SK-N-SH (cell line): ENCODE data around the gene RBM4. TPM values are rescaled to one million over a fixed set of nuclear protein-coding genes. Genes with fewer than 3 reads are reported as not detected.

Experiments
- CTCF ChIA-PET: fragments of 300-600, 350-600 bp; formaldehyde crosslinking; extraction: SDS; loops from one replicate; lab custom pipeline; 2021; lab: Yijun Ruan, JAX
- POLR2A ChIA-PET: fragments of 350-600 bp; sonication (Branson Sonifier 250); formaldehyde crosslinking; extraction: SDS; loops from one replicate; lab custom pipeline; 2020; ENCODE audit warnings: antibody characterized with exemption, inconsistent platforms; lab: Yijun Ruan, JAX
- DNase-seq: peaks from one replicate; pipeline ENCODE4 v3.0.0; 2012
- H2AFZ ChIP-seq: fragments of 200-600 bp; sonication (generic); 2 replicates; pipeline ENCODE4 v1.8.1; 2016; ENCODE audit warnings: antibody characterized with exemption, mild to moderate bottlenecking, low read depth
- H3F3A ChIP-seq: fragments of 200-600 bp; sonication (generic); replicated peaks from 2 replicates; pipeline ENCODE3; 2016; ENCODE audit warnings: antibody characterized with exemption, mild to moderate bottlenecking; ENCODE audit not compliant: insufficient read depth
- H3K27ac ChIP-seq, 2 experiments: fragments of 200-500 bp in 1 of 2; fragments of 200-600 bp in 1 of 2; sonication (Bioruptor generic) in 1 of 2; sonication (generic), shearing (Covaris generic) in 1 of 2; 2 replicates each; pipeline versions ENCODE4 v1.5.1 to v1.6.1; 2014 to 2016; ENCODE audit warnings: low read depth in 2 of 2, inconsistent platforms in 1 of 2, low read length in 1 of 2, mild to moderate bottlenecking in 1 of 2, mixed read lengths in 1 of 2
- H3K27me3 ChIP-seq: fragments of 200-600 bp; sonication (generic), shearing (Covaris generic); 2 replicates; pipeline ENCODE4 v1.6.1; 2016; ENCODE audit warnings: mixed run types; ENCODE audit not compliant: insufficient read depth
- H3K36me3 ChIP-seq, 2 experiments: fragments of 200-500 bp in 1 of 2; fragments of 200-600 bp in 1 of 2; sonication (Bioruptor generic) in 1 of 2; sonication (generic) in 1 of 2; replicated peaks in 1 of 2; 2 replicates each; pipeline versions ENCODE3 to v1.5.1; 2014 to 2016; ENCODE audit warnings: low read length in 1 of 2, mild to moderate bottlenecking in 1 of 2; ENCODE audit not compliant: insufficient read depth in 2 of 2, control insufficient read depth in 1 of 2
- H3K4me1 ChIP-seq, 2 experiments: fragments of 200-500 bp in 1 of 2; fragments of 200-600 bp in 1 of 2; sonication (Bioruptor generic) in 1 of 2; sonication (generic), shearing (Covaris generic) in 1 of 2; 2 replicates each; pipeline versions ENCODE4 v1.5.1 to v1.6.1; 2014 to 2016; ENCODE audit warnings: low read depth in 1 of 2, low read length in 1 of 2, mixed run types in 1 of 2; ENCODE audit not compliant: insufficient read depth in 2 of 2, control insufficient read depth in 1 of 2
- H3K4me2 ChIP-seq: fragments of 200-600 bp; sonication (generic), shearing (Covaris generic); 2 replicates; pipeline ENCODE4 v1.6.1; 2017; ENCODE audit warnings: mixed run types
- H3K4me3 ChIP-seq, 2 experiments: fragments of 200-500 bp in 1 of 2; fragments of 200-600 bp in 1 of 2; sonication (Bioruptor generic) in 1 of 2; sonication (generic), shearing (Covaris generic) in 1 of 2; 2 replicates each; pipeline versions ENCODE4 v1.5.1 to v1.8.1; 2014 to 2016; ENCODE audit warnings: low read depth in 2 of 2, inconsistent platforms in 1 of 2, low read length in 1 of 2, mild to moderate bottlenecking in 1 of 2, mixed read lengths in 1 of 2, moderate library complexity in 1 of 2
- H3K79me2 ChIP-seq: fragments of 200-600 bp; sonication (generic); 2 replicates; pipeline ENCODE4 v1.8.1; 2017; ENCODE audit warnings: mild to moderate bottlenecking; ENCODE audit not compliant: insufficient read depth
- H3K9ac ChIP-seq: fragments of 200-600 bp; sonication (generic); 2 replicates; pipeline ENCODE4 v1.6.1; 2017; ENCODE audit warnings: mixed run types
- H3K9me2 ChIP-seq: fragments of 200-600 bp; sonication (generic); 2 replicates; pipeline ENCODE4 v1.6.1; 2017; ENCODE audit warnings: mixed run types
- H3K9me3 ChIP-seq: fragments of 200-600 bp; sonication (generic); 2 replicates; pipeline ENCODE4 v1.6.1; 2017; ENCODE audit warnings: mixed run types, mild to moderate bottlenecking, moderate library complexity
- H4K20me1 ChIP-seq: fragments of 200-600 bp; sonication (generic); 2 replicates; pipeline ENCODE4 v1.6.1; 2017; ENCODE audit warnings: mild to moderate bottlenecking, mixed run types; ENCODE audit not compliant: insufficient read depth
- CTCF ChIP-seq: fragments of 200-600 bp; sonication (generic); IDR thresholded peaks from 2 replicates; pipeline ENCODE4 v1.6.1; 2017; ENCODE audit warnings: antibody characterized with exemption, mild to moderate bottlenecking, moderate library complexity
- ELF1 ChIP-seq: IDR thresholded peaks from 2 replicates; pipeline ENCODE4 v1.4.0; 2012
- EP300 ChIP-seq, 2 experiments: IDR thresholded peaks; 2 replicates each; pipeline versions ENCODE4 v1.4.0 to v1.6.1; 2012; ENCODE audit warnings: borderline replicate concordance in 1 of 2, low read depth in 1 of 2, low read length in 1 of 2
- EZH2phosphoT487 ChIP-seq: fragments of 200-600 bp; sonication (generic); IDR thresholded peaks from 2 replicates; pipeline ENCODE4 v1.6.1; 2017; ENCODE audit warnings: low read depth, mixed run types, mild to moderate bottlenecking, antibody characterized with exemption, moderate library complexity, borderline replicate concordance
- GABPA ChIP-seq: IDR thresholded peaks from 2 replicates; pipeline ENCODE4 v1.4.0; 2012; ENCODE audit warnings: low read depth, mild to moderate bottlenecking
- GATA2 ChIP-seq: sonication (generic); formaldehyde crosslinking; IDR thresholded peaks from 2 replicates; pipeline ENCODE4 v1.5.0; 2020; ENCODE audit warnings: mild to moderate bottlenecking, missing genetic modification reagents
- IRF3 ChIP-seq: fragments of 150-350 bp; IDR thresholded peaks from 2 replicates; pipeline ENCODE4 v1.6.1; 2016; ENCODE audit warnings: mild to moderate bottlenecking, low read depth, low read length
- MAX ChIP-seq: IDR thresholded peaks from 2 replicates; pipeline ENCODE4 v1.4.0; 2012; ENCODE audit warnings: low read depth
- MEF2A ChIP-seq: IDR thresholded peaks from 2 replicates; pipeline ENCODE4 v1.4.0; 2012; ENCODE audit warnings: low read depth, borderline replicate concordance
- MXI1 ChIP-seq: IDR thresholded peaks from 2 replicates; pipeline ENCODE4 v1.6.1; 2012; ENCODE audit warnings: mild to moderate bottlenecking, low read depth, low read length, improper control_type of control experiment
- POLR2AphosphoS5 ChIP-seq: IDR thresholded peaks from 2 replicates; pipeline ENCODE4 v1.6.1; 2012; ENCODE audit warnings: low read depth, low read length
- RAD21 ChIP-seq: IDR thresholded peaks from 2 replicates; pipeline ENCODE4 v1.6.1; 2012; ENCODE audit warnings: mild to moderate bottlenecking, low read length
- RCOR1 ChIP-seq: fragments of 150-350 bp; IDR thresholded peaks from 2 replicates; pipeline ENCODE4 v1.6.1; 2017; ENCODE audit warnings: antibody characterized with exemption, low read length
- REST ChIP-seq: IDR thresholded peaks from 2 replicates; pipeline ENCODE4 v1.6.1; 2012; ENCODE audit warnings: mild to moderate bottlenecking, low read depth, low read length, moderate library complexity
- RFX5 ChIP-seq: IDR thresholded peaks from 2 replicates; pipeline ENCODE4 v1.6.1; 2012; ENCODE audit warnings: mild to moderate bottlenecking, improper control_type of control experiment, low read length
- RXRA ChIP-seq: IDR thresholded peaks from 2 replicates; pipeline ENCODE4 v1.4.0; 2012; ENCODE audit warnings: low read depth, mild to moderate bottlenecking, borderline replicate concordance
- SIN3A ChIP-seq: IDR thresholded peaks from 2 replicates; pipeline ENCODE4 v1.6.1; 2012; ENCODE audit warnings: low read depth, mild to moderate bottlenecking, low read length, moderate library complexity, borderline replicate concordance
- SMC3 ChIP-seq: IDR thresholded peaks from 2 replicates; pipeline ENCODE4 v1.6.1; 2012; ENCODE audit warnings: low read depth, low read length, improper control_type of control experiment
- TAF1 ChIP-seq: IDR thresholded peaks from 2 replicates; pipeline ENCODE4 v1.6.1; 2012; ENCODE audit warnings: low read depth, mild to moderate bottlenecking, low read length, moderate library complexity, borderline replicate concordance
- YY1 ChIP-seq: IDR thresholded peaks from 2 replicates; pipeline ENCODE4 v1.4.0; 2012; ENCODE audit warnings: low read depth, mild to moderate bottlenecking
- WGBS: methylation state at CpG from one replicate; pipeline ENCODE4 v1.1.6; 2017; ENCODE audit warnings: low lambda C conversion rate; 5-methylcytosine and 5-hydroxymethylcytosine counted together
- polyA plus RNA-seq, 3 experiments: library from polyadenylated mRNA; depleted of rRNA; stranded (reverse); fragments of >200 nt; gene quantifications; 2 replicates each; pipeline ENCODE4 v1.2.3, GENCODE V29; 2012

RBM4 gene
- polyA plus RNA-seq, 1 of the 3 experiments (the other 2 are of a cell fraction): 202 TPM

- Histone ChIP-seq H3K4me2 (peak overlapping the region; percentile 98), H3K79me2 (peaks cover 18% of the 10 kb centered on the region), H3K9me2 (no peaks in the 10 kb centered on the region), H3K9ac (peak overlapping the region; percentile 85), H3K4me1 (peaks cover 4 to 17% of the 10 kb centered on the region in 2 experiments; a peak in 1 of 4 replicates), H3K4me3 (peak overlapping the region; percentile 77 to 94), H4K20me1 (no peaks in the 10 kb centered on the region)
- 12% methylated on average over 12 of the region's 12 CpGs for WGBS
- no peak for DNase-seq
- CTCF ChIA-PET: interaction anchor here (0.9 to 3.4 kb wide), 10 partner anchors 8 to 241 kb away, joined by 3 to 21 read pairs (median 5); partner anchors contain the start of genes CTSF and RBM4B
- TF ChIP-seq ELF1 (no peak), SMC3 (no peak), TAF1 (peak; percentile 10; the same call in 1 of the 2 replicates), POLR2AphosphoS5 (no peak), SIN3A (0 out of 2 replicates have a peak, but pooled peaks have one; percentile 17), IRF3 (no peak), YY1 (no peak), RFX5 (no peak), EZH2phosphoT487 (no peak), MAX (no peak), GABPA (no peak)
- TF ChIP-seq, all 33 proteins: peak for 2
- H3K36me3 ChIP-seq: no peaks in the 10 kb centered on the region
- H3F3A ChIP-seq: no peaks in the 10 kb centered on the region
- H3K9me3 ChIP-seq: no peaks in the 10 kb centered on the region
- H2AFZ ChIP-seq: peak overlapping the region; percentile 97
- POLR2A ChIA-PET: interaction anchor here (1.2 to 2.0 kb wide), 4 partner anchors 23 to 45 kb away, joined by 5 to 8 read pairs (median 6); partner anchors contain the start of genes CTSF, RBM14 and RBM4
- no peaks in the 10 kb centered on the region for H3K27me3 ChIP-seq
- peak overlapping the region; percentile 62 to 84; a peak in 3 of 4 replicates for H3K27ac ChIP-seq
Observed at GRCh38 chr11:66593303-66593635, 45.2 kb upstream of the RBM4 start.

DNA sequence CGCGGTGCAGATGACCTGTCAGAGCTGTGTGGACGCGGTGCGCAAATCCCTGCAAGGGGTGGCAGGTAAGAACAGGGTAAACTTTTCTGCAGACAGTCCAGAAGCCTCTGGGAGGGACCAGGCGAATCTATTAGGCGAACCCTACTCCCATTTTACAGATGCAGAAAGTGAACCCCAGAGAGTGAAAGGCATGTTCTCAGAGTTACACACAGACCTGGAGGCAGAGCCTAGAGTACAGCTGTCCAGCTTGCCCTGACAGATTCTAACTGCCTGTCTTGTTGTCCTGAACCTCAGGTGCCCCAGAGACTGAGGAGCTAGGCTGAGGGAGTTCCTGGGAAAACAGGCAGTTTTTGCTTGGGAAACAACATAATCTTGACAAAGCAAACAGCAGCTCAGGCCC is 44.9 kb upstream of the RBM4 start:
- Histone ChIP-seq H3K9me2 (no peaks in the 10 kb centered on the region), H3K4me2 (peak overlapping the region; percentile 98), H3K9me3 (no peaks in the 10 kb centered on the region), H3F3A (no peaks in the 10 kb centered on the region), H3K9ac (peak overlapping the region; percentile 85), H3K27me3 (no peaks in the 10 kb centered on the region), H2AFZ (peak overlapping the region; percentile 97), H3K4me3 (peak overlapping the region; percentile 77 to 94), H3K27ac (peak overlapping the region in 1 of 2 experiments; percentile 62; a peak in 2 of 4 replicates), H3K79me2 (peaks cover 18% of the 10 kb centered on the region), H3K4me1 (peaks cover 4 to 17% of the 10 kb centered on the region in 2 experiments; a peak in 1 of 4 replicates), H3K36me3 (no peaks in the 10 kb centered on the region), H4K20me1 (no peaks in the 10 kb centered on the region)
- DNase-seq: no peak
- POLR2A ChIA-PET: interaction anchor here (1.3 to 2.0 kb wide), 2 partner anchors 23 to 45 kb away, joined by 6 to 7 read pairs; partner anchors contain the start of genes RBM14 and RBM4
- CTCF ChIA-PET: interaction anchor here (1.8 to 3.4 kb wide), 4 partner anchors 15 to 85 kb away, joined by 5 to 21 read pairs (median 14); partner anchors contain the start of genes CTSF and RBM4B
- whole genome bisulfite sequencing: 50% methylated on average over 4 of the region's 7 CpGs
- TF ChIP-seq YY1 (no peak), RAD21 (no peak), EP300 (IDR thresholded peaks at IDR 0.05; ENCODE audit: borderline replicate concordance in 1 of 2, low read depth in 1 of 2, low read length in 1 of 2) (no peak), MAX (no peak), TAF1 (no peak), REST (no peak), CTCF (no peak), MXI1 (no peak), GATA2 (CRISPR knock-in tag) (no peak), POLR2AphosphoS5 (no peak), MEF2A (no peak), RXRA (no peak), RCOR1 (no peak)
